IMR-90 (cell line): ENCODE results near the gene GRB10.

Experiments
- BHLHE40 ChIP-seq: fragments of 150-350 bp; IDR thresholded peaks from 2 replicates; pipeline ENCODE4 v1.6.1; 2016; ENCODE audit warnings: mild to moderate bottlenecking, low read depth, low read length
- NFE2L2 ChIP-seq: fragments of 150-350 bp; IDR thresholded peaks from 2 replicates; pipeline ENCODE4 v1.6.1; 2016; ENCODE audit warnings: low read depth, mild to moderate bottlenecking, low read length
- POLR2A ChIP-seq: IDR thresholded peaks from 2 replicates; pipeline ENCODE4 v1.6.1; 2012; ENCODE audit warnings: mild to moderate bottlenecking, low read depth, low read length
- RFX5 ChIP-seq: IDR thresholded peaks from 2 replicates; pipeline ENCODE4 v1.8.0; 2012; ENCODE audit warnings: low read depth, mild to moderate bottlenecking, low read length, moderate library complexity
- TF ChIP-seq, protein P1 (sequence below): conservative IDR thresholded peaks from 2 replicates; pipeline ENCODE4 v1.5.1; 2012; ENCODE audit warnings: mild to moderate bottlenecking, low read depth, low read length, improper control_type of control experiment
- TF ChIP-seq, protein P2 (sequence below): fragments of 150-350 bp; IDR thresholded peaks from 2 replicates; pipeline ENCODE4 v1.6.1; 2016; ENCODE audit warnings: low read depth, mild to moderate bottlenecking, low read length, moderate library complexity, borderline replicate concordance
- TF ChIP-seq, protein P3 (sequence below): fragments of 150-350 bp; IDR thresholded peaks from 2 replicates; pipeline ENCODE4 v1.6.1; 2017; ENCODE audit warnings: mild to moderate bottlenecking, antibody characterized with exemption, low read length, low read depth

DNA sequence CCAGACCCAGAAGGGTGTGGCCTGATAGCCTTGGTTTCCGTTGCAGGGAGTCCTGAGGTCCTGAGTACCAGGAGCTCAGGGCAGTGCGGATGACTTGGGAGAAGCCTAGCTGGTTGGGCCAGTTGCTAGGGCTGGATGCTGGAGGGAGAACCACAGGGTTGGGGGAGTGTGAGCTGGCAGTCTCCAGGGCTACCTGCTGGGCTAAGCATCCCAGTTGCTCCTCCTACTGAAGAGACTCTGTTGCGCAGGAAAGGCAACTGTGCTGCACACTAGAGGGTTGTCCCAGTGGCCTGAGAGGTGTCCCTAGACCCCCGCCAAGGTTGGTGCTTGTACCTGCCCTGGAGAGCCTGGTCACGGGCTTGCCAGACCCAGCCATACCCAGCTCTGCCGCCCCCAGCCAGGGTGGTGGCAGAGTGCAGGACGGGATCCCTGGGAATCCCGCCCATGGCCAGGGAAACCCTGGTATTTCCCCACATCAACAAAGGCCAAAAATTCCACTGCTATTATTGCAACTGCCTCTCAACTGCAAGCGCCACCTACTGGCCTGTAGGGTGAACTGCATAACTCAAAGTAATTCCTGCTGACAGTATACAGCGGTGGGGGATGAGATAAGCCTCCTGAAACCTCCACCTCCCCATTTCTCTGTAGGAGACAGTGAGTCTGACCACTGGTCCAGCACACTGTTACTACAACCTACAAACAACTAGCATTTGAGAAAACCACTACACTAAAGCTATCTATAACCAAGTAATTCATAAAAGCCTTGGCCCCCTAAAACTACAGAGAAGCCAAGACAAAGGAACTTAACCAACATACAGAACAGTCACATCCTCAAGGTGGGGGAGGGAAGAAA lies 149.9 kb downstream of the GRB10 start:
- TF ChIP-seq, protein P1, sequence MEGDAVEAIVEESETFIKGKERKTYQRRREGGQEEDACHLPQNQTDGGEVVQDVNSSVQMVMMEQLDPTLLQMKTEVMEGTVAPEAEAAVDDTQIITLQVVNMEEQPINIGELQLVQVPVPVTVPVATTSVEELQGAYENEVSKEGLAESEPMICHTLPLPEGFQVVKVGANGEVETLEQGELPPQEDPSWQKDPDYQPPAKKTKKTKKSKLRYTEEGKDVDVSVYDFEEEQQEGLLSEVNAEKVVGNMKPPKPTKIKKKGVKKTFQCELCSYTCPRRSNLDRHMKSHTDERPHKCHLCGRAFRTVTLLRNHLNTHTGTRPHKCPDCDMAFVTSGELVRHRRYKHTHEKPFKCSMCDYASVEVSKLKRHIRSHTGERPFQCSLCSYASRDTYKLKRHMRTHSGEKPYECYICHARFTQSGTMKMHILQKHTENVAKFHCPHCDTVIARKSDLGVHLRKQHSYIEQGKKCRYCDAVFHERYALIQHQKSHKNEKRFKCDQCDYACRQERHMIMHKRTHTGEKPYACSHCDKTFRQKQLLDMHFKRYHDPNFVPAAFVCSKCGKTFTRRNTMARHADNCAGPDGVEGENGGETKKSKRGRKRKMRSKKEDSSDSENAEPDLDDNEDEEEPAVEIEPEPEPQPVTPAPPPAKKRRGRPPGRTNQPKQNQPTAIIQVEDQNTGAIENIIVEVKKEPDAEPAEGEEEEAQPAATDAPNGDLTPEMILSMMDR: peak; percentile 82
- TF ChIP-seq POLR2A (no peak), BHLHE40 (no peak), RFX5 (no peak), NFE2L2 (no peak)
- TF ChIP-seq, protein P2, sequence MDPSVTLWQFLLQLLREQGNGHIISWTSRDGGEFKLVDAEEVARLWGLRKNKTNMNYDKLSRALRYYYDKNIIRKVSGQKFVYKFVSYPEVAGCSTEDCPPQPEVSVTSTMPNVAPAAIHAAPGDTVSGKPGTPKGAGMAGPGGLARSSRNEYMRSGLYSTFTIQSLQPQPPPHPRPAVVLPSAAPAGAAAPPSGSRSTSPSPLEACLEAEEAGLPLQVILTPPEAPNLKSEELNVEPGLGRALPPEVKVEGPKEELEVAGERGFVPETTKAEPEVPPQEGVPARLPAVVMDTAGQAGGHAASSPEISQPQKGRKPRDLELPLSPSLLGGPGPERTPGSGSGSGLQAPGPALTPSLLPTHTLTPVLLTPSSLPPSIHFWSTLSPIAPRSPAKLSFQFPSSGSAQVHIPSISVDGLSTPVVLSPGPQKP: no peak
- TF ChIP-seq, protein P3, sequence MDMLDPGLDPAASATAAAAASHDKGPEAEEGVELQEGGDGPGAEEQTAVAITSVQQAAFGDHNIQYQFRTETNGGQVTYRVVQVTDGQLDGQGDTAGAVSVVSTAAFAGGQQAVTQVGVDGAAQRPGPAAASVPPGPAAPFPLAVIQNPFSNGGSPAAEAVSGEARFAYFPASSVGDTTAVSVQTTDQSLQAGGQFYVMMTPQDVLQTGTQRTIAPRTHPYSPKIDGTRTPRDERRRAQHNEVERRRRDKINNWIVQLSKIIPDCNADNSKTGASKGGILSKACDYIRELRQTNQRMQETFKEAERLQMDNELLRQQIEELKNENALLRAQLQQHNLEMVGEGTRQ: no peak
